HG03378 (cell line): ENCODE data around the gene RAI1.

ENCODE experiments used
- ATAC-seq: cut with Tn5 transposase; IDR thresholded peaks from one replicate; pipeline ENCODE4 v1.9.1; 2021; ENCODE audit warnings: mild to moderate bottlenecking, moderate library complexity; ENCODE audit not compliant: unreplicated experiment

The RAI1 gene

GRCh38 chr17:17853811-17854447 is 172.7 kb downstream of the RAI1 start:
- no peak for ATAC-seq

- ATAC-seq: no peak
Measured at GRCh38 chr17:17855976-17856375, 174.7 kb downstream of the RAI1 start.

DNA sequence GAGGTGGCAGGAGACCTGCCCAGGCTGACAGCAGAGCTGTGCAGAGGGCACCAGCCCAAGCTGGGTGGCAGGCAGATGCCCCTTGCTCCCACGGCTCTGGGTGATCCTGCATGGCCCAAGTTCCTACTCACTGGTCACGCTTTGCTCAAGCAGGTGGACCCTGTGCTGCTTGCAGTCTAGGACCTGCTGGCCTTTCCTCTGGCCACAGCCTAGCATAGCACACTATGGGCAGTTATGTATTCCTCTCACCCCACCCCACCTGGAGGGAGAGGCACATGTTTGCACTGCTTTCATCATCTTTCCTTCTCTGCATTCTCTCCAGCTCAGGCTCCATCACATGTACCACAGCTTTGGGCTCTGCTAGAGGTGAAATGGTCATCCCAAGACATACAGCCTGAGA is 175.1 kb downstream of the RAI1 start:
- ATAC-seq: no peak

DNA sequence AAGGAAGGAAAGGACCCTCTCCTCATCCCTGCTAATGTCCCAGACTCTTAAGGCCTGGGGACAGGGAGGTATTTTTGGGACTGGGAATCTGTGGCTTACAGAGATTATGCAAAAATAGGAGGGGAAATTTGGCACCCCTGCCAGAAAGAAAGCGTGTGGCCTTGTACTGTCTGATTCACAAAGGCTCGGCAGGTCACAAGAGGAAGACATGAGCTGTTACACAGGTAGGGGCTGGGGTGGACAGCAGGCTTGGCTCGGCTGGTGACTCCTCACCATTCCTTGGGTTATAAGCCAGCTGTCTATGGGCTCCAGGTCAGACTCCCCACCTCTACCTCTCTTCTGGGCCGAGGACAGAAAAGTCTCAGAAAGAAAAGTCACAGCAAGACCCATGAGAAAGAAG is 176.2 kb downstream of the RAI1 start:
- ATAC-seq: no peak

GRCh38 chr17:17859909-17860765 is 178.9 kb downstream of the RAI1 start:
- no peak for ATAC-seq

DNA sequence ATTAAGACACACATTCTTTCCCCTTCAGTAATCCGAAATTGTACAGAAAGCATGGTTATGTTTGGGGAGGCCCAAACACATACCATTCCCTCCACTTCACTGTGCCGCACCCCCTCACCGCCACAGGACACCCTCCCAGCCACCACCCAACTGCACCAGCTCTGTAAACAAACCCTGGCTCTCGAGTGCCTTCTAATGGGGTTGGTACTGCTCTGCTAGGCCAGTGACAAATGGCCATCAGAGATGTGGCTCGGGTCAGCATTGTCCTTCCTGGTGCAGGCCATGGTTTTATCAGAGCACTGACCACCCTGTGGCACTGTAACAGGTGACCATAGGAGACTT is 179.5 kb downstream of the RAI1 start:
- ATAC-seq: no peak
